HG02885 (cell line): ENCODE measurements around the gene CARD6.
A peak's percentile ranks its signal among the peaks of the same experiment; 100 is the strongest.
"Not testable (repeated sequence)": the region's sequence is repeated elsewhere in the genome, so short reads cannot be mapped to it uniquely, and the experiment has no call there.

Experiments used
- ATAC-seq: cut with Tn5 transposase; IDR thresholded peaks from one replicate; pipeline ENCODE4 v1.9.1; 2021; ENCODE audit warnings: mild to moderate bottlenecking; ENCODE audit not compliant: unreplicated experiment, poor library complexity

CARD6 gene

DNA sequence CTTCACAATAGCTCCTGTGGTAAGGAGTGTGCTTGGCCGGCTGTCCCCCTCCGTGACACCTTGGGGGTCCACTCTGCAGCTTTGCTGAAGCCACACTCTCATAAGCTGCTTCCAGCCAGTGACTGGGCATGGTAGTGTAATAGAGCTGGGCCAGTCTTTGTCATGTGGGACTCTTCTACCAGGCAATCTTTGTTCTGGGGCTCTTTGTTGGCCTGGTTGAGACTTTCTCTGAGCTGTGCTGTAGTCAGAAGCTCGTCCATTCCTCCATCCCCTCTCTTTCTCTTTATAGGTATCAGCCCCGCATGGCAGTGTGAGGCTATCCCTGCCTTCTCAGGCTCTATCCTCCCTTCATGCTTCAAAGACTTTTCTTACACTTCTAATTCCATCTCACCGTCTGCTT lies 25.7 kb downstream of the CARD6 start:
- no peak for ATAC-seq

DNA sequence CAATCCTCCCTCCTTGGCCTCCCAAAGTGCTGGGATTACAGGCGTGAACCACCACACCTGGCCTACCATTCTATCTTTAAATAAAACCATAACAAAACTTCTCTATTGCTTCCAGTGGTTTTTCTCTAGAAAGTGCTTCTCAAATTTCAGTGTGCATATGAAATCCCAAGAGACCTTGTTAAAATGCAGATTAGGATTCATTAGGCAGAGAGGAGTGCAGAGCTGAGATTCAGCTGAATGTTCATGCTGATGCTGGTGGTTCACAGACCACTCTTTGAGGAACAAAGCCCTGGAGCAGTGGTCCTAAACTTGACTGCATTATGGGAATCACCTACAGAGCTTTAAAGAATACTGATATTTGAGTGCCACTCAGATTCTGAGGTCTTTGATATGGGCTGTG lies 28.2 kb downstream of the CARD6 start:
- ATAC-seq, result no peak

DNA sequence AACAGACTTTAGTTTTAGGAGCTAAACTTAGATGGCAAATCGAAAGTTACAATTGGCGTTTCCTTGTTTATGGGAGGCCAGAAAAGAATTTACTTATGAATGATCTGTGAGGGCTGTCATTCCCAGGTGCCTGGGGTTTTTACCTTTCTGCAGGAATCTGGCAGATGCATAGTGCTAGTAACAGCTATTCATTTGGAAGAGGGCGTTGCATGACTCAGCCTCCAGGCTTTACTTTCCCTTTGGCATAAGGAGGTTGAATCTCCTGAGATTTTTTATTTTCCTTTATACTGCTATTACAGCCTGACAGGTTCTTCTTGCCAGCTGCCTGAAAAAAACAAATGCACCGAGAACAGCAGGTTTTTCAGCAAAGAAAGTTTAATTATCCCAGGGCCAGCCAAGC lies 30.0 kb downstream of the CARD6 start:
- ATAC-seq, result no peak

DNA sequence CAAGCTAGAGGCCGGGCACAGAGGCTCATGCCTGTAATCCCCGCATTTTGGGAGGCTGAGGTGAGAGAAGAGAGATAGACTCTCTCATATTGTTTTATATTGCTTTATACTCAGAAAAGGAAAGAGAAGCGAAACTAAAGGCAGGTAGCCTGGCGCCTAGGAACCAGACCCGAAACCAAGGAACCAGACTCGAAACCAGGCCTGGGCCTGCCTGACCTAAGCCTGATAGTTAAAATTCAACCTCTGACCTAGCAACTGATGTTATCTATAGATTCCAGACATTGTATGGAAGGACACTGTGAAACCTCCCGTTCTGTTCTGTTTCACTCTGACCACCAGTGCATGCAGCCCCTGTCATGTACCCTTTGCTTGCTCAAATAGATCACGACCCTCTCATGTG lies 31.1 kb downstream of the CARD6 start:
- not testable (repeated sequence) for ATAC-seq

DNA sequence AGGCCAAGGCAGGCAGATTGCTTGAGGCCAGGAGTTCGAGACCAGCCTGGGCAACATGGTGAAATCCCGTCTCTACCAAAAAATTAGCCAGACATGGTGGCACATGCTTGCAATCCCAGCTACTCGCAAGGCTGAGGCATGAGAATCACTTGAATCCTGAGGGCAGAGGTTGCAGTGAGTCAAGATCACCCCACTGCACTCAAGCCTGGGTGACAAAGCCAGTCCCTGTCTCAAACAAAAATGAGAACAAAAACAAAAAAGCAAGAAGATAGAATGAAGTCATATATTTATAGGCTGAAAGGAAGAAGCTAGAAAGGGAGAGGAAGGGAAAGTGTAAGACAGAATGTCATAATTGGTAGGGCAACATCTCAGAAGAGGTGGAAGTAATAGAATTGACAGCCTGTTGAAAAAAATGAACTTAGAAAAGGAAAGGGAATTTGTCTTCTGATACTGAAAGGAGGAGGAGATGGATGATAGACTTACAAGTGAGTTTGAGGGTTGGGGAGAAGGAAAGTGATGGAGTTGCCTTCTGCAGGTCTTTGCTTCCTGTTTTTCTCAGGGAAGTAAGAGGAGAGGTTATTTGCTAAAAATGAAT lies 32.2 kb downstream of the CARD6 start:
- no peak for ATAC-seq

DNA sequence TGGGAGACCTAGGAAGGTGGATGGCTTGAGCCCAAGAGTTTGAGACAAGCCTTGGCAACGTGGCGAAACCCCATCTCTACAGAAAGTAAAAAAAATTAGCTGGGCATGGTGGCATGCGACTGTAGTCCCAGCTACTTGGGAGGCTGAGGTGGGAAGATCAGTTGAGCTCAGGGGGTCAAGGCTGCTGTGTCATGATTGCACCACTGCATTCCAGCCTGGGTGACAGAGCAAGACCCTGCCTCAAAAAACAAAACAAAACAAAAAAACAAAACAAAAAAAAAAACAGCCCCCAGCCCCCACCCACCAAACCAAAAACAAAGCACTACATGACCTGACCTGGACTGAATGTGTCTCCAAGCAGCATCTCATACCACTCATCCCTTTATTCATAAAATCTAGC lies 34.8 kb downstream of the CARD6 start:
- no peak for ATAC-seq

DNA sequence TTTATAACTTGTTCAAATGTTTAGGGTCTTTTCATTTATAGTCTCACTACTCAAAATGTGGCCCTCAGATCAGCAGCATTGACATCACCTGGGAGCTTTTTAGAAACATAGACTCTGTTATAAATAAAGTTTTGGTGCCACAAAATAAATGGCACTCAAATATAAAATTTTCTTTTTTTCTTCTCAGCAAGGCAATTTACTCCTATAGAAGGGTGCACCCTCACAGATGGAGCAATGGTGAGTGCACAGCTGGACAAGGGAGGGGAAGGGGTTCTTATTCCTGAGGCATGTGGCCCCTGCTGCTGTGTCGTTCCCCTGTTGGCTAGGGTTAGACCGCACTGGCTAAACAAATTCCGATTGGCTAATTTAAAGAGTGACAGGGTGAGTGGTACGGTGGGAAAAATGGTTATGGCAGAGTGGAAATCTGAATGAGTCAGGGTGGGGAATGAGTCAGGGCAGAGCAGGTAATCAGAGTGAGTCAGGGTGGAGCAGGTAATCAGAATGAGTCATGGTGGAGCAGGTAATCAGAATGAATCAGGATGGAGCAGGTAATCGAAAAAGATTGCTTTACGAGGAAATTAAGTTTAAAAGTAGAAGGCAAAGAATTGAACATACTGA lies 36.3 kb downstream of the CARD6 start:
- ATAC-seq, result no peak

DNA sequence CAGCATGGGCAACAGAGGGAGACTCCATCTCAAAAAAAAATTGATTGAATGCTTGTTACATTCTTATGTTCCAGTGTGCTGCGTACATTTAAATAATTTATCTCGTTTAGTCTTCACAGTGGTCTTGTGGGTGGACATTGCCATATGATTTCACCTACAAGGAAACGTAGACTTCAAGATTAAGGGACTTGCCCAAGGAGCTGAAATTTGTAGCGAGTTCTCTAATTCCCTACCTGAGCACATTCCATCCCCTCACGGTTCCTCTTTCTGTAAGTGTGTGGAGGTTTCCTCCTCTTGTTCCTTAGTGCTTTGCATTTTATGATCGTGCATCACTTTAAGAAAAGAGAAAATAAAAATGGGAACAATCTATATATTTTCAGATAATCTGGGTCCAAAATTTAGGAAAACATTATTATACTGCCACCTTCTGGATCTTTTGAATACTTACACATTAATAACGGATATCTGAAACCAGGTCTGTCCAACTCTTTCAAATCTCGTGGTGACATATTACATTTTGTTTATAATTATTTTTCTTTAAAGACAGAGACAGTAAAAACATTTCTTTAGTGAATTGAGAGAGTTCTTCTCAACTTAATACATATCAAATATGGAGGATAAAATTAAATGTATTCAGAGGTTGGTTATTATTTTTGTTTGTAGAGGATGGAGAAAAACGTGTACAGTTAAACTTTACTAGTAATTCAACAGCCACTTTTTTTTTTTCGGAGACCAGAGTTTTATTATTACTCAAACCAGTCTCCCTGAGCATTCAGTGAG lies 38.2 kb downstream of the CARD6 start:
- peak; percentile 65 for ATAC-seq

DNA sequence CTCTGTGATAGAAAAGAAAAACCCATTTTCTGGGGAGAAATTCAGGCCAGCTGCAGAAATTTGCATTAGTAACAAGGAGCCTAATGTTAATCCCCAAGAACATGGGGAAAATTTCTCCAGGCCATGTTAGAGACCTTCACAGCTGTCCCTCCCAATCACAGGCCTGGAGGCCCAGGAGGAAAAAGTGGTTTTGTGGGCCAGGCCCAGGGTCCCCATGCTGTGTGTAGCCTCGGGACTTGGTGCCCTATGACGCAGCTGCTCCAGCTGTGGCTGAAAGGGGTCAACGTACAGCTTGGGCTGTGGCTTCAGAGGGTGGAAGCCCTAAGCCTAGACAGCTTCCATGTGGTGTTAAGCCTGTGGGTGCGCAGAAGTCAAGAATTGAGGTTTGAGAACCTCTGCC lies 41.1 kb downstream of the CARD6 start:
- ATAC-seq, result no peak

DNA sequence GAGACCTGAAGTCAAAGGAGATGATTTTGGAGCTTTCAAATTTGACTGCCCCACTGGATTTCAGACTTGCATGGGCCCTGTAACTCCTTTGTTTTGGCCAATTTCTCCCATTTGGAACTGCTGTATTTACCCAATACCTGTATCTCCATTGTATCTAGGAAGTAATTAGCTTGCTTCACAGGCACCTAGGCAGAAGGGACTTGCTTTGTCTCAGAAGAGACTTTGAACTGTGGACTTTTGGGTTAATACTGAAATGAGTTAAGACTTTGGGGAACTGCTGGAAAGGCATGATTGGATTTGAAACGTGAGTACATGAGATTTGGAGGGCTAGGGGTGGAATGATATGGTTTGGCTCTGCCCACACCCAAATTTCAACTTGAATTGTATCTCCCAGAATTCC lies 41.9 kb downstream of the CARD6 start:
- ATAC-seq, result not testable (repeated sequence)

DNA sequence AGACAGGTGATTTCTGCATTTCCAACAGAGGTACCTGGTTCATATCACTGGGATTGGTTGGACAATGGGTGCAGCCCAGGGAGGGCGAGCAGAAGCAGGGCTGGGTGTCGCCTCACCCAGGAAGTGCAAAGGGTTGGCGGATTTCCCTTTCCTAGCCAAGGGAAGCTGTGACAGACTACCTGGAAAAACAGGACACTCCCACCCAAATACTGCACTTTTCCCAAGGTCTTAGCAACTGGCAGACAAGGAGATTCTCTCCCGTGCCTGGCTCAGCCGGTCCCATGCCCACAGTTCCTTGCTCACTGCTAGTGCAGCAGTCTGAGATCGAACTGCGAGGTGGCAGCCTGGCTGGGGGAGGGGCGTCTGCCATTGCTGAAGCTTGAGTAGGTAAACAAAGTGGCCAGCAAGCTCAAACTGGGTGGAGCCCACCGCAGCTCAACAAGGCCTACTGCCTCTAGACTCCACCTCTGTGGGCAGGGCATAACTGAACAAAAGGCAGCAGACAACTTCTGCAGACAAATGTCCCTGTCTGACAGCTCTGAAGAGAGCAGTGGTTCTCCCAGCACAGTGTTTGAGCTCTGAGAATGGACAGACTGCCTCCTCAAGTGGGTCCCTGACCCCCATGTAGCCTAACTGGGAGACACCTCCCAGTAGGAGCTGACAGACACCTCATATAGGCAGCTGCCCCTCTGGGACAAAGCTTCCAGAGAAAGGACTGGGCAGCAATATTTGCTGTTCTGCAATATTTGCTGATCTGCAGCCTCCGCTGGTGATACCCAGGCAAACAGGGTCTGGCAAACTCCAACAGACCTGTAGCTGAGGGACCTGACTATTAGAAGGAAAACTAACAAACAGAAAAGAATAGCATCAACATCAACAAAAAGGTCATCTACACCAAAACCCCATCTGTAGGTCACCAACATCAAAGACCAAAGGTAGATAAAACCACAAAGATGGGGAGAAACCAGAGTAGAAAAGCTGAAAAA lies 54.6 kb downstream of the CARD6 start:
- not testable (repeated sequence) for ATAC-seq

DNA sequence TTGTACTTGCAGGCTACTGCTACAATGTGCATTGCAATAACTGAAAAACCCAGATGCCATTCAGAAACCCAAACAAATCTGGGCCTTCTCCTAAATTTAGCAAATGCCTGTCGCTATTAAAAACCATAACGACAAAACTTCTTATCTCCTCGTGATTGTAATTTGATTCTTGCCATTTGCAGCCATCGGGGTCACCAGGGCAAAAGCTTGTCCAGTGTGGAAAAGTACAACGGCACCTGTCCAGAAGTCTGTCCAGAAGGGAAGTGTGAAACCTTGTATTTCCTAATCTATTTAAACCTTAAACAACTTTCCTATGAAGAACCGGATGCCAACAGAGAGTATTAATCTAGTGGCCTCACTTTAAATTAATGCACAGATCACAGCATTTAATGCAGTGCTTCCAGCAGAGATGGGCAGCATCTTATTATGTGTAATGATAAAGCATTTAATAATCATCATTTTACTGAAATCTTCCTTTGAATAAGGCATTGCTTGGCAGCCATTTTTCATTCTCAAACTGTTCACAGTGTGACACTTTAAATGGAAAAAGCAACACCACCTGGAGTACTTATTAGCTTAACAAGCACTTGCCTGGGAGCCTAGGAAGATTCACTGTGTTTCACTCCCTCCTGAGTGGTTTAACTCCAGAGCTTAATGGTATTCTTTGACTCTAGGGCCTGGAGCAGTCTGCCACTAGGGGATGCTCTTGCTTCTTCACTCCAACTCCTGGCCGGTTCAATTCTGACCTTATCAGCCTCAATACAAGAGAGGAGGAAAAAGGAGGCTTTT lies 63.2 kb downstream of the CARD6 start:
- ATAC-seq, result peak; percentile 96

DNA sequence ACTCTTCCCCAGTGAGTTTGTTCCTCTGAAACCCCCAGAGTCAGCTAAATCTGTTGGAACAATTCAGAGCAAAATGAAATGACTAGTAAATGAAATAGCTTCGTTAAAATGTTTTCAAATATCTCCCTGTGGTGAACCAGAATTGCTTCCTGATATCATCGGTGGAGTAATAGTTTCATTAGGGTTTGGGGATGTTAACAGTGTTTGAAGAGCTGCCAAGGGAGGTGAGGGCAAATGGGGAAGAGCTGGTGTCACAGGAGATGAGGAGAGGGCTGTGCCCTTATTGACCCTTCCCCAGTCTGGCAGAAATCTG lies 63.8 kb downstream of the CARD6 start:
- ATAC-seq, result no peak

DNA sequence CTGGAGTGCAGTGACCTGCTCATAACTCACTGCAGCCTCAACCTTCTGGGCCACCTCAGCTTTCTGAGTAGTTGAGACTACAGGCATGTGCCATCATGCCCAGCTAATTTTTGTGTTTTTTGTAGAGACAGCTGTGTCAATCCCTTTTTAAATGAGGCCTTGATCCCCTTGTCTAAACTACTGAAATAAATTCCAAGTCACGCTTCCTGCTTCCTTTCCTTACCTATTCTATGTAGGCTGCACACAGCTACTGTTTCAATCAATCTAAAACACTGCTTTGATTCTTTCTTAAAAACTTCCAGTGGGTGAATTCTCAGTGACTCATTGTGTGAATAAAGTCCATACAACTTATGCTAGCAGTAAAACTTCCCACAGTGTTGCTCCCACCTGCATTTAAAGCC lies 65.2 kb downstream of the CARD6 start:
- no peak for ATAC-seq

DNA sequence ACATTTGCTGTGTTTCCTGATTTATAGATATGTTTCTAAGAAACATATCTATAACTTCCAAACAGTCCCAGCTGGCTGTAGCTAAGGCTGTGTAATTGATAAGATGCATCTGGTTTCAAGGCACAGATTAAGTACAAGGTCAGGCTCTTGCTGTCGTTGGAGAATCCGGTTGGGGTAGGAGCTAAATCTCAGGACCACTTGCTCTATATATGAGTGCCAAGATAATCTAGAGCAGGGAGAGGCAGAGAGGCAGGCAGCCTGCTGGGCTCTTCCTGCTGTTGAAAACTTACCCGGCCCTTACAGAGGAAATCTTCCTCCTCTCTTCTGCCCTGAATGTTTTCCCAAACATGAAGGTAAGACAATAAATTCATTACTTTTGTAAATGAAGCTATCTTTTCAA lies 68.1 kb downstream of the CARD6 start, which contains the start of gene C7:
Gene C7 (plus strand): TSS at position 234 of the 400 bp plus-strand sequence. CDS start 114 bp downstream, at position 348.
- no peak for ATAC-seq

DNA sequence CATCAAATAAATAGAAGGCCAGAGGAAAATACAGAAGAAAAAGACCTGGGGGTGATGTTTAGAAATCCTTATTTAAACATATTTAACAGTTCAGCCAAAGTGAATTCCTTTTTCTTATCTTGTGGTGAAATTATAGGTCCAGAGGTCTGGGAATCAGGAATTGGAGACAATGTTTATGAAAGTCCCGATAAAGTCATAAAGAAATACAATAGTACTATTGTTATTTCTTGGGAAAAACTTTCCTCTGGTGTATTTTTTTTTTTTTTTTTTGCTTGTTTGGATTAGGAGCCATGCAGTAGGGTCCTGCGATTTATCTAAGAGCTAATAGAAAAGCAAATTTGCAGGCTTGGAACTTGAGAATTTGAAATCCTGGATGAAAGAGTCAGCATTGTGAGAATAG lies 68.6 kb downstream of the CARD6 start:
- no peak for ATAC-seq
